Osteoblast (primary cell): ENCODE results near the gene SGK1. TPM values are rescaled to one million over a fixed set of nuclear protein-coding genes. Genes with fewer than 3 reads are reported as not detected.

Experiments used
- DNase-seq: peaks from one replicate; pipeline ENCODE4 v3.0.0; 2011; ENCODE audit warnings: low spot score, mixed read lengths; ENCODE audit not compliant: insufficient read length; ENCODE audit errors: missing footprints
- H2AFZ ChIP-seq: 2 replicates; pipeline ENCODE4 v1.6.0; 2011; ENCODE audit warnings: mild to moderate bottlenecking, low read length
- H3K27ac ChIP-seq: 2 replicates; pipeline ENCODE4 v1.5.1; 2011; ENCODE audit warnings: mild to moderate bottlenecking, low read depth, low read length, moderate library complexity
- H3K27me3 ChIP-seq: 2 replicates; pipeline ENCODE4 v1.6.0; 2012; ENCODE audit warnings: mild to moderate bottlenecking, control low read depth, inconsistent platforms, low read length, moderate library complexity; ENCODE audit not compliant: insufficient read depth
- H3K36me3 ChIP-seq: 2 replicates; pipeline ENCODE4 v1.5.1; 2011; ENCODE audit warnings: mild to moderate bottlenecking, low read length, control low read depth, moderate library complexity; ENCODE audit not compliant: insufficient read depth
- H3K4me1 ChIP-seq: 2 replicates; pipeline ENCODE4 v1.5.1; 2011; ENCODE audit warnings: mild to moderate bottlenecking, low read length, control low read depth, moderate library complexity; ENCODE audit not compliant: insufficient read depth
- H3K4me2 ChIP-seq: 2 replicates; pipeline ENCODE4 v1.6.0; 2011; ENCODE audit warnings: mild to moderate bottlenecking, low read length; ENCODE audit not compliant: insufficient read depth
- H3K4me3 ChIP-seq: fragments of 200-600 bp; sonication (generic); 3 replicates; pipeline ENCODE4 v1.5.1; 2012; ENCODE audit warnings: mild to moderate bottlenecking, low read length, inconsistent platforms; ENCODE audit not compliant: insufficient read depth
- H3K79me2 ChIP-seq: 2 replicates; pipeline ENCODE4 v1.6.0; 2012; ENCODE audit warnings: mild to moderate bottlenecking, low read length, control low read depth, inconsistent platforms; ENCODE audit not compliant: insufficient read depth
- H3K9me3 ChIP-seq: 2 replicates; pipeline ENCODE4 v1.5.1; 2011; ENCODE audit warnings: low read depth, low read length, control low read depth
- H4K20me1 ChIP-seq: 2 replicates; pipeline ENCODE4 v1.6.0; 2012; ENCODE audit warnings: mild to moderate bottlenecking, low read length, control low read depth; ENCODE audit not compliant: insufficient read depth
- total RNA-seq: library from RNA; depleted of rRNA; stranded (reverse); fragments of >200 nt; gene quantifications from 2 replicates; pipeline ENCODE4 v1.2.3, GENCODE V29; 2012
- TF ChIP-seq, protein P1 (sequence below): IDR thresholded peaks from 2 replicates; pipeline ENCODE4 v1.5.1; 2011; ENCODE audit warnings: mild to moderate bottlenecking, low read depth, low read length, moderate library complexity; ENCODE audit errors: extremely low read depth

SGK1 gene
- total RNA-seq, 1 donor: 91.6 TPM

DNA sequence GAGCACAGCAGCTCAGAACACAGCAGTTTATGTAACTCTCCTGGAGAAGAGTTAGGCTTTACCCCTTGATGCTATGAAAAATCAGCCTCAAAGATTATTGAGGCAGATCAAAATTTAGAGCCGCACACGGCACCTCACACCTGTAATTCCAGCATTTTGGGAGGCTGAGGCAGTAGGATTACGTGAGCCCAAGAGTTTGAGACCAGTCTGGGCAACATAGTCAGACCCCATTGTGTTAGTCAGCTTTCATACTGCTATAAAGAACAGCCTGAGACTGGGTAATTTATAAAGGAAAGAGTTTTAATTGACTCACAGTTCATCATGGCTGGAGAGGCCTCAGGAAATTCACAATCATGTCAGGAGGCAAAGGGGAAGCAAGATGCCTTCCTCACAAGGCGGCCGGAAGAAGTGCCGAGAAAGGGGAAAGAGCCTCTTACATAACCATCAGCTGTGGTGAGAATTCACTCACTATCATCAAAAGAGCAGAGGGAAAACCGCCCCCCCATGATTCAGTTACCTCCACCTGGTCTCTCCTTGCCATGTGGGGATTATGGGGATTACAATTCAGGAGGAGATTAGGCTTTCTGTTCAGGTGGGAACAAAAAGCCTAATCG lies 87.7 kb downstream of the SGK1 start:
- no peaks in the 10 kb centered on the region for H3K79me2 ChIP-seq
- DNase-seq: no peak
- H3K9me3 ChIP-seq: no peaks in the 10 kb centered on the region
- H3K4me1 ChIP-seq: no peaks in the 10 kb centered on the region
- H3K4me2 ChIP-seq: no peak overlapping the region
- no peaks in the 10 kb centered on the region for H3K27me3 ChIP-seq
- no peaks in the 10 kb centered on the region for H3K36me3 ChIP-seq
- TF ChIP-seq, protein P1, sequence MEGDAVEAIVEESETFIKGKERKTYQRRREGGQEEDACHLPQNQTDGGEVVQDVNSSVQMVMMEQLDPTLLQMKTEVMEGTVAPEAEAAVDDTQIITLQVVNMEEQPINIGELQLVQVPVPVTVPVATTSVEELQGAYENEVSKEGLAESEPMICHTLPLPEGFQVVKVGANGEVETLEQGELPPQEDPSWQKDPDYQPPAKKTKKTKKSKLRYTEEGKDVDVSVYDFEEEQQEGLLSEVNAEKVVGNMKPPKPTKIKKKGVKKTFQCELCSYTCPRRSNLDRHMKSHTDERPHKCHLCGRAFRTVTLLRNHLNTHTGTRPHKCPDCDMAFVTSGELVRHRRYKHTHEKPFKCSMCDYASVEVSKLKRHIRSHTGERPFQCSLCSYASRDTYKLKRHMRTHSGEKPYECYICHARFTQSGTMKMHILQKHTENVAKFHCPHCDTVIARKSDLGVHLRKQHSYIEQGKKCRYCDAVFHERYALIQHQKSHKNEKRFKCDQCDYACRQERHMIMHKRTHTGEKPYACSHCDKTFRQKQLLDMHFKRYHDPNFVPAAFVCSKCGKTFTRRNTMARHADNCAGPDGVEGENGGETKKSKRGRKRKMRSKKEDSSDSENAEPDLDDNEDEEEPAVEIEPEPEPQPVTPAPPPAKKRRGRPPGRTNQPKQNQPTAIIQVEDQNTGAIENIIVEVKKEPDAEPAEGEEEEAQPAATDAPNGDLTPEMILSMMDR: no peak
- no peak overlapping the region for H3K27ac ChIP-seq
- no peaks in the 10 kb centered on the region for H4K20me1 ChIP-seq
- H2AFZ ChIP-seq: no peak overlapping the region
- H3K4me3 ChIP-seq: no peak overlapping the region

DNA sequence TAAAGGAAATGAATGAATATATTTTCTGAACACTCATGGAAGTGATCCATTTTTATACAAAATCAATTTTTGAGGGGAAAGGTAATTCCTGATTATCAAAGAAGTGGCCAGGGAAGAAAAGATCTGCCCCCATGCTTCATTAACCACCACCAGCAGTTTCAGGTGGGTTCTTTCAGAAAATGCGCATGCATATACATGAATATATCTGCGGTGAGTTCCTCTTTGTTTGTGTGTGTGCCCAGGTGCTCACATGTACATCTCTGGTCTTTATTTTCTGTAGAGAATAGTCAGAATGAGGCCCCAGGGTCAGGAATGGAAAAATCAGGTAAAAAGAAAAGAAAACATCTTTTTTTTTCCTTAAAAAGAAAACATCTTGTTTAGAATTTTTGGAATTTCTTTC lies 88.4 kb downstream of the SGK1 start:
- TF ChIP-seq, protein P1: no peak
- H3K27ac ChIP-seq: no peak overlapping the region

DNA sequence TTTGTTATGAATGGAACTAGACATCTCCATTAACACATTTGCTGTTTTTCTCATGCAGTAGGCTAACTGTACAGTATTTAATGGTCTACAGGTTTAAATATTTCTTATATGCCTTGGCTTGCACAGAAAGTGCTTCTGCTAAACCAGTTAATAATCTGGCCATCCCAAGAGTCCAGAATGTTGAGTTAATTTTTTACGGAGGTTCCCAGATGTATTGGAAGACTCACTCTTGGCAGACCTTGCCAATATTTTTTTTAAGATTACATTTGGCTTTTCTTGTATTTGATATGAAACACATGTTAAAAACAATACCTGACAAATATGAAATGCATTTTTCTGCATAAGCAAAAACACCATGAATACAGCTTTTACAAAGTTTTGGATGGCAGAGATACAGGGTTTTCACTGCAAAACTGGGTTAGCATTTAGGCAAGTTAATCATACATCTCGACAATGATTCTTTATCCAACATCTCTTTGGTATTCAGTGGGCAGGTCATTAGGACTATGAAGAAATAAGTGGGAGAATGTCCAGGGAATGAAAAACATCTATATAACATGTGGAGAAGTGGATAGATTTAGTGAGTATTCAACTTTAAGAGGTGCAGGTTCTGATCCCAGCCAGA lies 94.0 kb downstream of the SGK1 start:
- no peaks in the 10 kb centered on the region for H3K27me3 ChIP-seq
- DNase-seq: no peak
- H3K9me3 ChIP-seq: no peaks in the 10 kb centered on the region
- no peaks in the 10 kb centered on the region for H4K20me1 ChIP-seq
- no peak overlapping the region for H3K4me3 ChIP-seq
- H2AFZ ChIP-seq: no peak overlapping the region
- no peak overlapping the region for H3K4me2 ChIP-seq
- no peak overlapping the region for H3K27ac ChIP-seq
- H3K36me3 ChIP-seq: no peaks in the 10 kb centered on the region
- H3K4me1 ChIP-seq: peaks cover 3% of the 10 kb centered on the region
- TF ChIP-seq, protein P1: no peak
- no peaks in the 10 kb centered on the region for H3K79me2 ChIP-seq

More for the DNA sequence above, 88.4 kb downstream of the SGK1 start:
- Histone ChIP-seq H3K27me3 (no peaks in the 10 kb centered on the region), H3K36me3 (no peaks in the 10 kb centered on the region), H3K9me3 (no peaks in the 10 kb centered on the region), H3K4me1 (no peaks in the 10 kb centered on the region), H3K4me3 (no peak overlapping the region), H4K20me1 (no peaks in the 10 kb centered on the region), H3K79me2 (no peaks in the 10 kb centered on the region), H3K4me2 (no peak overlapping the region), H2AFZ (no peak overlapping the region)
- DNase-seq: no peak

DNA sequence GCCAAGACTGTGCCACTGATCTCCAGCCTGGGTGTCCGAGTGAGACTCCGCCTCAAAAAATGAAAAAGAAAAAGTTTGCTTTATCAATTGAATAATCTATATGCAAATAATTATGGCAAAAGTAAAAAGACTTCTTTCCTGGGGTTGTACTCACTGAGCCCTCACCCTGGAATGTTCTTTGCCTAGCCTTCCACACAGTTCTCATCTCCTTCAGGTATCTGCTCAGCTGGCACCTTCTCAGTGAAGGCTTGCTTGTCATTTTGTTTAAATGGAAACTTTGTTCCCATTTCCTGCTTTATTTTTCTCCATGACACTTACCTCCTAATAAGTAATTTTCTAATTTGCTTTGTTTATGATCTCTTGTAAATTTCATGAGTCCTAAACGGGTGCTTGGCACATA lies 96.7 kb downstream of the SGK1 start:
- TF ChIP-seq, protein P1: no peak
- DNase-seq: no peak
- no peaks in the 10 kb centered on the region for H4K20me1 ChIP-seq
- no peaks in the 10 kb centered on the region for H3K36me3 ChIP-seq
- H3K79me2 ChIP-seq: no peaks in the 10 kb centered on the region
- H3K27me3 ChIP-seq: no peaks in the 10 kb centered on the region
- H3K4me3 ChIP-seq: no peak overlapping the region
- H3K4me1 ChIP-seq: peaks cover 15% of the 10 kb centered on the region
- H3K9me3 ChIP-seq: no peaks in the 10 kb centered on the region
- H3K4me2 ChIP-seq: no peak overlapping the region
- H2AFZ ChIP-seq: no peak overlapping the region
- H3K27ac ChIP-seq: no peak overlapping the region
